Vagina (tissue), 2 donors: ENCODE measurements around the gene COLEC12.

Source experiments
- CTCF ChIP-seq, 3 experiments: fragments of 450-650 bp in 2 of 3; fragments of 200-600 bp in 1 of 3; sonication (generic) in 1 of 3; IDR thresholded peaks; one replicate each; pipeline ENCODE4 v1.5.1; 2017 to 2019; ENCODE audit warnings: antibody characterized with exemption in 3 of 3, mild to moderate bottlenecking in 2 of 3, moderate library complexity in 2 of 3
- POLR2A ChIP-seq, 2 donors: fragments of 450-650 bp; IDR thresholded peaks; one replicate each; pipeline ENCODE4 v1.6.1; 2017; ENCODE audit warnings: antibody characterized with exemption in 2 of 2, mild to moderate bottlenecking in 2 of 2, moderate library complexity in 2 of 2
- POLR2AphosphoS5 ChIP-seq, 2 donors: sonication (generic); formaldehyde crosslinking; IDR thresholded peaks; one replicate each; pipeline ENCODE4 v1.9.0; 2017; ENCODE audit warnings: antibody characterized with exemption in 2 of 2, mild to moderate bottlenecking in 2 of 2, low read depth in 1 of 2; ENCODE audit not compliant: insufficient read depth in 1 of 2

- no peak for TF ChIP-seq CTCF (IDR thresholded peaks at IDR 0.05)
- TF ChIP-seq POLR2A (IDR thresholded peaks at IDR 0.05) = no peak
- TF ChIP-seq POLR2AphosphoS5 (IDR thresholded peaks at IDR 0.05; ENCODE audit: insufficient read depth in 1 of 2, low read depth in 1 of 2) = no peak
Measured at GRCh38 chr18:354003-354402, 146.5 kb downstream of the COLEC12 start.
